NCI-H2171 treated with DMSO at 0.1 percent for 48 hours (cell line): Measurements from ENCODE around the gene HMGB1.

Source experiments
- DNase-seq: peaks from one replicate; lab custom pipeline; 2025; lab: John Stamatoyannopoulos, UW

The HMGB1 gene

GRCh38 chr13:30429721-30430694, 35.7 kb downstream of the HMGB1 start:
- DNase-seq, result no peak

- DNase-seq, result no peak
Measured at GRCh38 chr13:30429235-30429634, 36.5 kb downstream of the HMGB1 start.

GRCh38 chr13:30423891-30424290, 41.8 kb downstream of the HMGB1 start:
- DNase-seq, result no peak

- peak; percentile 56 for DNase-seq
Measured at GRCh38 chr13:30422054-30422839, 43.5 kb downstream of the HMGB1 start, which contains the start of gene UBE2L5. UBE2L5 (plus strand) TSS chr13:30422493; CDS start chr13:30427991, 5,498 bp downstream.

- peak; percentile 56 for DNase-seq
Measured at GRCh38 chr13:30421093-30422053, 44.4 kb downstream of the HMGB1 start.

GRCh38 chr13:30418717-30419459, 46.8 kb downstream of the HMGB1 start:
- DNase-seq, result no peak

GRCh38 chr13:30418075-30418716, 47.5 kb downstream of the HMGB1 start:
- no peak for DNase-seq

GRCh38 chr13:30416471-30416870, 49.3 kb downstream of the HMGB1 start:
- DNase-seq, result no peak

- no peak for DNase-seq
Measured at GRCh38 chr13:30415430-30416030, 50.2 kb downstream of the HMGB1 start.

- no peak for DNase-seq
Measured at GRCh38 chr13:30413842-30414241, 51.9 kb downstream of the HMGB1 start.

- DNase-seq, result no peak
Measured at GRCh38 chr13:30412346-30412745, 53.4 kb downstream of the HMGB1 start.

- no peak for DNase-seq
Measured at GRCh38 chr13:30410705-30411125, 55.0 kb downstream of the HMGB1 start.

GRCh38 chr13:30409886-30410704, 55.6 kb downstream of the HMGB1 start:
- no peak for DNase-seq

- no peak for DNase-seq
Measured at GRCh38 chr13:30408319-30409101, 57.2 kb downstream of the HMGB1 start.

- DNase-seq, result no peak
Measured at GRCh38 chr13:30406779-30407416, 58.8 kb downstream of the HMGB1 start.
